Left lung (tissue), 10 donors: ENCODE results near the gene RIT2. TPM values are rescaled to one million over a fixed set of nuclear protein-coding genes. Genes with fewer than 3 reads are reported as not detected.

ENCODE experiments used
- ATAC-seq: fragments of 200-7000 bp; cut with Tn5 transposase; one replicate; pipeline ENCODE4 v1.9.1; 2020; ENCODE audit warnings: moderate library complexity
- DNase-seq, 4 donors: peaks; one replicate each; pipeline ENCODE4 v3.0.0-alpha.2; 2013 to 2020
- H3K27ac ChIP-seq, 2 donors: fragments of 200-600 bp; sonication (generic) in 1 of 2; one replicate each; pipeline versions ENCODE4 v1.5.0 to v1.8.0; 2020 to 2021
- H3K27me3 ChIP-seq, 2 donors: fragments of 200-600 bp; sonication (generic) in 1 of 2; one replicate each; pipeline versions ENCODE4 v1.5.0 to v1.8.0; 2020 to 2021
- H3K36me3 ChIP-seq, 2 donors: fragments of 200-600 bp; sonication (generic) in 1 of 2; one replicate each; pipeline versions ENCODE4 v1.5.0 to v1.8.0; 2020 to 2021
- H3K4me1 ChIP-seq, 2 donors: fragments of 200-600 bp; one replicate each; pipeline ENCODE4 v1.8.0; 2021
- H3K4me3 ChIP-seq, 2 donors: fragments of 200-600 bp; sonication (generic) in 1 of 2; one replicate each; pipeline versions ENCODE4 v1.5.0 to v1.8.0; 2020 to 2021; ENCODE audit warnings: mild to moderate bottlenecking in 1 of 2
- H3K9me3 ChIP-seq, 2 donors: fragments of 200-600 bp; sonication (generic) in 1 of 2; one replicate each; pipeline versions ENCODE4 v1.5.0 to v1.8.0; 2020 to 2021
- CTCF ChIP-seq, 2 donors: fragments of 200-600 bp; sonication (generic) in 1 of 2; IDR thresholded peaks; one replicate each; pipeline versions ENCODE4 v1.5.0 to v1.8.0; 2021; ENCODE audit warnings: antibody characterized with exemption in 2 of 2
- intact Hi-C, 2 donors: fragments of 100-400 bp; cut with DNase I; formaldehyde crosslinking; loops; one replicate each; pipeline versions ENCODE4 v1.11.2 to v1.14.2; 2022
- polyA plus RNA-seq, 6 donors: library from polyadenylated mRNA; unstranded; fragments of 120-200 nt; gene quantifications; one replicate each; pipeline ENCODE4 v1.2.1, GENCODE V29; 2013; ENCODE audit not compliant: insufficient read length in 6 of 6
- total RNA-seq, 2 donors: library from RNA; stranded (reverse); fragmentation: NEBNext Ultra II Directional; extraction: Animal tissue kit (Norgen Biotek cat#: 25700); gene quantifications; one replicate each; pipeline ENCODE4 v1.2.1, GENCODE V29; 2021
- donor health status: DM: no; HTN: yes; CAD: no.
- donor health status: DM: no; HTN: no; CAD: no.

The RIT2 gene
- total and polyA plus RNA-seq, 8 donors: not detected

DNA sequence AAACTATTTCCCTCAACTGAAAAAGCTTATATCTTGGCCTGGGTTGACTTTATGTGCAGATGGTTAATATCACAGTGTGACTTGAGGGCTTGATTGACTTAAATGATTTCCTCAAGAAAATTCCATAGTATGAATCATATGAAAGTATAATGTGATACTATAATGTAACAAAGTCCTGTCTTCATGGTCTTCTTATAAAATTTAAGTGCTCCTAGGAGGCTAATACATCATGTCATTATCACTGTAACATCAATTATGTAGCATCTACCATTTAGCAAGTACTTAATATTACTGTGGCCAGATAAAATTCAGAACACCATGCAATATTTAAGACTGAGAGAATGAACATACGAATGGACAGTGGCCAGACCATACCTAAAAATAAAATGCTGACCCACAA is 276.1 kb downstream of the RIT2 start:
- ATAC-seq (no peak), DNase-seq (no peak)

GRCh38 chr18:42838546-42839145 is 276.8 kb downstream of the RIT2 start:
- H3K27me3 ChIP-seq: no peaks in the 10 kb centered on the region
- no peak for ATAC-seq
- H3K4me1 ChIP-seq: no peaks in the 10 kb centered on the region
- no peak for DNase-seq
- no peak overlapping the region for H3K27ac ChIP-seq
- H3K9me3 ChIP-seq: peaks cover 0 to 6% of the 10 kb centered on the region in 2 donors
- H3K4me3 ChIP-seq: no peak overlapping the region
- H3K36me3 ChIP-seq: no peaks in the 10 kb centered on the region
- TF ChIP-seq CTCF (IDR thresholded peaks at IDR 0.05): no peak
- intact Hi-C loops: no loop called here

More for the DNA sequence above, 276.1 kb downstream of the RIT2 start:
- no peak for TF ChIP-seq CTCF (IDR thresholded peaks at IDR 0.05)
- H3K27ac ChIP-seq: no peak overlapping the region
- no peaks in the 10 kb centered on the region for H3K27me3 ChIP-seq
- intact Hi-C loops: no loop called here
- H3K4me3 ChIP-seq: no peak overlapping the region
- peaks cover 0 to 6% of the 10 kb centered on the region in 2 donors for H3K9me3 ChIP-seq
- no peaks in the 10 kb centered on the region for H3K36me3 ChIP-seq
- H3K4me1 ChIP-seq: no peaks in the 10 kb centered on the region

GRCh38 chr18:42830936-42831335 is 284.5 kb downstream of the RIT2 start:
- intact Hi-C loops: no loop called here
- TF ChIP-seq CTCF (IDR thresholded peaks at IDR 0.05): no peak
- no peaks in the 10 kb centered on the region for H3K4me1 ChIP-seq
- ATAC-seq (no peak), DNase-seq (no peak)
- no peak overlapping the region for H3K4me3 ChIP-seq
- no peaks in the 10 kb centered on the region for H3K36me3 ChIP-seq
- no peak overlapping the region for H3K27ac ChIP-seq
- H3K9me3 ChIP-seq: no peaks in the 10 kb centered on the region
- no peaks in the 10 kb centered on the region for H3K27me3 ChIP-seq

DNA sequence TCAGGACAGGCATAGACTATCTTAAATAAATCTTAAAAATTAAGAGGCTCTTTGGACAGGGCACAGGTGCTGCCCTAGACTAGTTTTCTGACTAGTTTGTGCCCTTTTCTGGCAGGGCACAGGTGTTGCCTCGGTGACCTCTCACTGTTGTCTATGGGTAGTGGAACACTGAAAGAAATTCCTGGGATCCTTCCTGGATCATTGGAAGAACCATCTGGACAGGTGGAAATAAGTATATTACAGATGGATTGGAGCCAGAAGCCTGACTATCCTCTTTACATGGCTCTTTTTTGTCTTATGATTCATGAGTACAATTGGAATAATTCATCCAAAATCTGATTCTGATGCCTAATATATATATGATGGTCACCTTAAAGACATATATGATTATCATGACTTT is 286.6 kb downstream of the RIT2 start:
- no peak overlapping the region for H3K27ac ChIP-seq
- H3K4me1 ChIP-seq: no peaks in the 10 kb centered on the region
- H3K9me3 ChIP-seq: no peaks in the 10 kb centered on the region
- intact Hi-C loops: no loop called here
- no peak overlapping the region for H3K4me3 ChIP-seq
- no peaks in the 10 kb centered on the region for H3K27me3 ChIP-seq
- no peak for TF ChIP-seq CTCF (IDR thresholded peaks at IDR 0.05)
- no peaks in the 10 kb centered on the region for H3K36me3 ChIP-seq
- DNase-seq: no peak
- no peak for ATAC-seq

DNA sequence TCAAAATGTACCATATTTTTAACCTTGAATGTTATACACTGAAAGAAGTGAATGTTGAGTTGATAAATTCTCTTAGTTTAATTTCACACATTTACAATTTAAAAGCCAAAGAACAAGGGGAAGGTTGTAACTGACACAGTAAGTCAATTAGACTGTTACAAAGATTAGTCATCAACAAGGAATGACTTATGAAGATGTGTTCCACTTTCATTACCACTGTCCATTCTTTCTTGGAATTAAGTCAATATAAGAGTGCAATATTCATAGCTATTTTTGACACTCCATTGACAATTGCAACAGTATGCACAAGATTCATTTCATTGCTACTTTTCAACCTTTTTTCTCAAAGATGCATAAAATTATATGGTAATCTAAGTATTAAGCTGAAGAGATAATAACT is 291.3 kb downstream of the RIT2 start:
- Histone ChIP-seq H3K27me3 (no peaks in the 10 kb centered on the region), H3K4me1 (no peaks in the 10 kb centered on the region), H3K4me3 (no peak overlapping the region), H3K9me3 (no peaks in the 10 kb centered on the region), H3K36me3 (no peaks in the 10 kb centered on the region), H3K27ac (no peak overlapping the region)
- DNase-seq (no peak), ATAC-seq (no peak)
- intact Hi-C loops: no loop called here
- no peak for TF ChIP-seq CTCF (IDR thresholded peaks at IDR 0.05)
